NK-92 (cell line): ENCODE results near the gene LMNA.
"Not testable (repeated sequence)": the region's sequence is repeated elsewhere in the genome, so short reads cannot be mapped to it uniquely, and the experiment has no call there.

Source experiments
- DNase-seq: peaks from one replicate; lab custom pipeline; 2025; ENCODE audit not compliant: unreplicated experiment; lab: John Stamatoyannopoulos, UW

Gene LMNA

GRCh38 chr1:156121005-156121404 lies 6.5 kb downstream of the LMNA start:
- not testable (repeated sequence) for DNase-seq

- no peak for DNase-seq
Observed at GRCh38 chr1:156121457-156121856, 6.9 kb downstream of the LMNA start.

- no peak for DNase-seq
Observed at GRCh38 chr1:156122086-156122485, 7.6 kb downstream of the LMNA start.

- no peak for DNase-seq
Observed at GRCh38 chr1:156122519-156123355, 8.2 kb downstream of the LMNA start.

- DNase-seq: no peak
Observed at GRCh38 chr1:156123356-156124196, 9.1 kb downstream of the LMNA start.

- no peak for DNase-seq
Observed at GRCh38 chr1:156124557-156125483, 10.3 kb downstream of the LMNA start.

GRCh38 chr1:156125544-156125943 lies 11.0 kb downstream of the LMNA start:
- not testable (repeated sequence) for DNase-seq

GRCh38 chr1:156126043-156126629 lies 11.6 kb downstream of the LMNA start:
- no peak for DNase-seq

- DNase-seq: no peak
Observed at GRCh38 chr1:156126630-156127534, 12.4 kb downstream of the LMNA start.

- no peak for DNase-seq
Observed at GRCh38 chr1:156128308-156128653, 13.8 kb downstream of the LMNA start.

GRCh38 chr1:156128654-156129597 lies 14.4 kb downstream of the LMNA start:
- DNase-seq: no peak

- no peak for DNase-seq
Observed at GRCh38 chr1:156129687-156130577, 15.4 kb downstream of the LMNA start.

GRCh38 chr1:156130578-156130942 lies 16.0 kb downstream of the LMNA start:
- DNase-seq: no peak

- no peak for DNase-seq
Observed at GRCh38 chr1:156134716-156135435, 20.4 kb downstream of the LMNA start.

- no peak for DNase-seq
Observed at GRCh38 chr1:156135930-156136871, 21.7 kb downstream of the LMNA start.

- DNase-seq: no peak
Observed at GRCh38 chr1:156136970-156137483, 22.5 kb downstream of the LMNA start.
